GM21528 (cell line): Measurements from ENCODE around the gene TEX29.

Experiments
- ATAC-seq: cut with Tn5 transposase; IDR thresholded peaks from one replicate; pipeline ENCODE4 v1.9.1; 2021; ENCODE audit warnings: mild to moderate bottlenecking, moderate library complexity; ENCODE audit not compliant: unreplicated experiment, low FRiP score

The TEX29 gene

DNA sequence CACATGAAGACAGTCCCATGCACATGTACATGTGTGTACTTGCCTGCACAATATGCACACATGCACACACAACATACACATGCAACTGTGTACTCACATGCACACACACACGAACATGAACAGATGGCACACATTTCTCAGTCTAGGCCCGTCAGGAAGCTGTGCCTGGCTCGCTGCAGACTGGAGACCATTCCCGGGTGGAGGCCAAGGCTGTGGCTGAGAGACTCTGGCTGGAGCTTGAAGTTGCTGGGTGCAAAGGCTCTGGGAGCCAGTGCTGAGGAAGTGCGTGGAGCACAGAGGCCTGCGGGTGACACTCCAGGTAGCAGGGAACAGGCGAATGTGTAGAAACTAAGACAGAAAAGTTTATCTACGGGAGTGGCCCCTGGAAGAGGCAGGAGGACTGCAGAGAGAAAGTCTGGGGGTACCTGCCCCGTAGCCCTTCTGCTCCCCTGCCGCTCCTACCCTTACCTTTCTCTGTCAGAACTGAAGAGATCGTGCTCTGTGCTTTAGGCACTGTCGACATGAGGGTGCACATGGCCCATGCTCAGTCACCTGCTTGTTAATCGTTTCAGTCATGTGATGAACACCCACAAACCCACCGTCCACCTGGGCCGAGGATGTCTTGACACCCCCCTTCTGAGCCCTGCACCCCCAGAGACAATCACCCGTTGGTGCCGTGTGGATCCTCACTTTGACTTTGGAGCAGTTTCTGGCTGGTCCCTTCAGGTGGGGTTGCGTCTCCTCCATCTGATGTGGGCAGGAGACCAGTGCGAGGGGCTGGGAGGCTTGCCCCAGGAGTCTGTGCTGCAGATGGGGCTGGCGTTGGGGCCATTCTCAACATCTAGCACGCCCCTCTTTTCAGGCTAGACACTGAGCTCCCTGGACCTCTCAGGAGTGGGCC lies 69.4 kb downstream of the TEX29 start:
- no peak for ATAC-seq

DNA sequence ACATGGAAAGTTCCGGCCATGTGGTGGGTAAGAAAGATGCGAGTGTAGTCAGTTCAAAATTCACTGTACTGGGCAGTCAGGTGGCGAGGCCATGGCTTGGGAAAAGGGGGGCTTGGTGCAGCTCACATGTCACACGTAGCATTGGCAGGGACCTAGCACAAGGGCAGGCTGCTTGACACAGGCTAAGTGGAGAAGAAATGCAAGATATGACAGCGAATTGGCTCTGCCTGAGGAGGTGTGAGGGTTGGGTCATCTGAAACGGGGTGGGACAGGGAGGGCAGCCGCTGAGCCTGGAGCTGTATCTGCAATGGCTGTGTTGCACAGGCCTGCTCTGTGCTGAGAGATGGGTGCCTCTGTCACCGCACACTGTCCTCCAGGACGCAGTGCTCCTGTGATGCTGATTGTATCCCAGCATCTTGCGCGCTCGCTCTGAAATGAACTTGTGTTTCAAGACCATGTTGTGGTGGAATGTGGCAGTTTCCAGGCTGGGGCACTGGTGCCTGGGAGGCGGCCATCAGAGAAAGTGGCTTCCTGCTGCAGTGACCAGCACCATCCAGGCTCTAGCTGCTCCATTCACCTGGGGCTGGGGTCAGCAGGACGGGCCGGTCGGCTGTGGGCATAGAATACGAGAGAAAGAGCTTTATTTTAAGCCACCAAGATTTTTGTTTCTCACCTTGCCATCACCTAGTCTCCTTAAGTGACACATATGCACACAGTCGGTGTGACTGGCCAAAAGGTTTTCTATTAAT lies 70.3 kb downstream of the TEX29 start:
- no peak for ATAC-seq

DNA sequence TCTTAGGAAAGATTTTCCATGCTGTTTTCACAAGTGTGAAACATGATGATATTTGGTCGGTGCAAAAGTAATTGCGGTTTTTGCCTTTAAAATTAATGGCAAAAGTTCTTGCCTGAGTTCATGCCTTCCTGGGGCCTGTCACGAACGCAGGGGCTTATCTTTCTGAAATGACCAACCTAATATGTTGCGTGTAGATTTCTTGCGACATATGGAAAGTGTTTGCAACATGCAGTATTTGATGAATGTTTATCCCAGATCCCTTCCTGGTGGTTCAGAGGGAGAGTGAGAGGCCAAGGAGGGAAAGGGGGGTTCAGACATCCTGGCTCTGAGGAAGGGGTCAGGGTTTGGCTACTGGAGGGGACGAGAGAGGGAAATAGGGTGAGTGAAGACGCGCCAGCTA lies 72.0 kb downstream of the TEX29 start:
- no peak for ATAC-seq

DNA sequence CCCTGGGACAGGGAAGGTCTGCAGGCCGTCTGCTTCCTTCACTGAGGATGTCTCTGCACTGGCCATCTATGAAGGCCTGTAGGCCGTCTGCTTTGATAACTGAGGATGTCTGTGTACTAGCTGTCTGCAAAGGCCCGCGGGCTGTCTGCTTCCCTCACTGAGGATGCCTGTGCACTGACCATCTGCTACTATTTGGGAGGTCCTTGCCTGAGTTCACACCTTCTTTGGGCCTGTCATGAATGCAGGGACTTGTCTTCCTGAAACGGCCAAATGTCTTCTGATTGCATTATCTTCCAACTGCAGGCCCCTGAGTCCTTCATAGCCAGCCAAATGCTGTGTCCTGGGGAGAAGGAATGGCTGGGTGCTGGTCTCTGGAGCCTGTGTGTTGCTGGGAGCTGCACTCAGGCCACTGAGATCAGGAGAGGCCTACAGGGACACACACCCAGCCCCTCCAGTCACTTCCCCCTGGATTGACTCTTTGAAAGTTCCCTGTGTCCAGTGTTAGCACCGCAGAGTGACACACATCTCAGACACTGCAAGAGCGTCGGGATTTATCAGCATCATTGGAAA lies 72.9 kb downstream of the TEX29 start:
- no peak for ATAC-seq
